Glutamatergic neuron (in vitro differentiated cells): ENCODE results near the gene TOMM5. TPM values are rescaled to one million over a fixed set of nuclear protein-coding genes. Genes with fewer than 3 reads are reported as not detected.

Experiments used
- DNase-seq: peaks from one replicate; pipeline ENCODE4 v3.0.0; 2022
- H3K27ac Mint-ChIP-seq: one replicate; pipeline ENCODE4 v1.8.0; 2020; ENCODE audit warnings: mild to moderate bottlenecking, mixed read lengths, inconsistent platforms; ENCODE audit not compliant: unreplicated experiment
- H3K27me3 Mint-ChIP-seq: one replicate; pipeline ENCODE4 v1.8.0; 2020; ENCODE audit warnings: mild to moderate bottlenecking, moderate library complexity, mixed read lengths, inconsistent platforms; ENCODE audit not compliant: unreplicated experiment
- H3K36me3 Mint-ChIP-seq: one replicate; pipeline ENCODE4 v1.8.0; 2020; ENCODE audit warnings: mild to moderate bottlenecking, mixed read lengths, inconsistent platforms; ENCODE audit not compliant: unreplicated experiment
- H3K4me1 Mint-ChIP-seq: one replicate; pipeline ENCODE4 v1.8.0; 2020; ENCODE audit warnings: mild to moderate bottlenecking, low read depth, mixed read lengths, inconsistent platforms; ENCODE audit not compliant: unreplicated experiment
- H3K4me3 Mint-ChIP-seq: one replicate; pipeline ENCODE4 v1.8.0; 2020; ENCODE audit warnings: mild to moderate bottlenecking, mixed read lengths, inconsistent platforms; ENCODE audit not compliant: unreplicated experiment
- H3K9me3 Mint-ChIP-seq: one replicate; pipeline ENCODE4 v1.8.0; 2020; ENCODE audit warnings: mild to moderate bottlenecking, moderate library complexity, mixed read lengths, inconsistent platforms; ENCODE audit not compliant: unreplicated experiment
- CTCF ChIP-seq: fragments of 200-600 bp; sonication (generic); IDR thresholded peaks from one replicate; pipeline ENCODE4 v1.5.0; 2021; ENCODE audit not compliant: partially characterized antibody, unreplicated experiment
- total RNA-seq: library from RNA; stranded (reverse); fragmentation: NEBNext Ultra II Directional; extraction: Animal tissue kit (Norgen Biotek cat#: 25700); gene quantifications from one replicate; pipeline ENCODE4 v1.2.1, GENCODE V29; 2021; ENCODE audit not compliant: unreplicated experiment

Gene TOMM5
- total RNA-seq, 1 donor from 2014 or later = 52.4 TPM

GRCh38 chr9:37566716-37567115 is 25.7 kb downstream of the TOMM5 start:
- Mint-ChIP-seq H3K4me1 (peaks cover 28% of the 10 kb centered on the region), H3K36me3 (peaks cover 22% of the 10 kb centered on the region), H3K9me3 (peaks cover 2% of the 10 kb centered on the region), H3K4me3 (no peak overlapping the region), H3K27ac (no peak overlapping the region), H3K27me3 (no peaks in the 10 kb centered on the region)
- no peak for TF ChIP-seq CTCF
- DNase-seq = no peak

- no peak for TF ChIP-seq CTCF
- Mint-ChIP-seq H3K27ac (no peak overlapping the region), H3K27me3 (no peaks in the 10 kb centered on the region), H3K4me1 (peaks cover 30% of the 10 kb centered on the region), H3K9me3 (peaks cover 2% of the 10 kb centered on the region), H3K4me3 (no peak overlapping the region), H3K36me3 (peaks cover 22% of the 10 kb centered on the region)
- no peak for DNase-seq
Observed at GRCh38 chr9:37565661-37566618, 26.5 kb downstream of the TOMM5 start.

DNA sequence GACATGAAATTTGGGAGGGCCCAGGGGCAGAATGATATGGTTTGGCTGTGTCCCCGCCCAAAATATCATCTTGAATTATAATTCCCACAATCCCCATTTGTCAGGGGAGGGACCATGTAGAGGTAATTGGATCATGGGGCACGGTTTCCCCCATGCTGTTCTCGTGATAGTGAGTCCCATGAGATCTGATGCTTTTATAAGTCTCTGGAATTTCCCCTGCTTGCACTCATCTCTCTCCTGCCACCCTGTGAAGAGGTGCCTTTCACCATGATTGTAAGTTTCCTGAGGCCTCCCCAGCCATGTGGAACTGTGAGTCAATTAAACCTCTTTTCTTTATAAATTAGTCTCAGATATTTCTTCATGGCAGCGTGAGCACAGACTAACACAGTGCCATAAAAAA is 27.5 kb downstream of the TOMM5 start:
- Mint-ChIP-seq H3K27ac (peak overlapping the region; percentile 8), H3K4me3 (no peak overlapping the region), H3K27me3 (no peaks in the 10 kb centered on the region), H3K9me3 (peaks cover 4% of the 10 kb centered on the region), H3K4me1 (peaks cover 30% of the 10 kb centered on the region), H3K36me3 (peaks cover 22% of the 10 kb centered on the region)
- DNase-seq = no peak
- TF ChIP-seq CTCF = no peak

DNA sequence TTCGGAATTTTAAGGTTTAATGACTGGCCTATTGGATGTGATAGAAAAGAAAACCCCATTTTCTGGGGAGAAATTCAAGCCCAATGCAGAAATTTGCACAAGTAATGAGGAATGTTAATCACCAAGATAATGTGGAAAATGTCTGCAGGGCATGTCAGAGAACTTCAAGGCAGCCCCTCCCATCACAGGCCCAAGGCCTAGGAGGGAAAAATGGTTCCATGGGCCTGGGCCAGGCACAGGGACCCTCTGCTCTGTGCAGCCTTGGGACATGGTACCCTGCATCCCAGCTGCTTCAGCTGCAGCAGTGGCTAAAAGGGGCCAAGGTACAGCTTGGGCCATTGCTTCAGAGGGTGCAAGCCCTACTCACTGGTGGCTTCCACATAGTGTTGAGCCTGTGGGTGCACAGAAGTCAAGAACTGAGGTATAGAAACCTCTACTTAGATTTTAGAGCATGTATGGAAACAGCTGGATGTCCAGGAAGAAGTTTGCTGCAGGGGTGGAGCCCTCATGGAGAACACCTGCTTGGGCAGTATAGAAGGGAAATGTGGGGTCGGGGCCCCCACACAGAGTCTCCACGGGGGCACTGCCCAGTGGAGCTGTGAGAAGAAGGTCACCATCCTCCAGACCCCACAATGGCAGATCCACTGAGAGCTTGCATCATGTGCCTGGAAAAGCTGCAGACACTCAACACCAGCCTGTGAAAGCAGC is 28.4 kb downstream of the TOMM5 start:
- no peak overlapping the region for H3K27ac Mint-ChIP-seq
- no peak for TF ChIP-seq CTCF
- no peaks in the 10 kb centered on the region for H3K27me3 Mint-ChIP-seq
- peaks cover 5% of the 10 kb centered on the region for H3K9me3 Mint-ChIP-seq
- DNase-seq = no peak
- no peak overlapping the region for H3K4me3 Mint-ChIP-seq
- peaks cover 38% of the 10 kb centered on the region for H3K4me1 Mint-ChIP-seq
- H3K36me3 Mint-ChIP-seq = peaks cover 22% of the 10 kb centered on the region
